ENCODE measurements around the gene CDIPT. TPM values are rescaled to one million over a fixed set of nuclear protein-coding genes. Genes with fewer than 3 reads are reported as not detected.

Gene CDIPT
- total and polyA plus RNA-seq, 2 of the 13 experiments (the other 11 are each of a cell fraction or from before 2014, with no cell fraction given), result 54.9 to 97.5 TPM

- TF ChIP-seq RERE (CRISPR knock-in tag; IDR thresholded peaks at IDR 0.05; ENCODE audit: low read depth), result no peak
- TF ChIP-seq MEIS1 (CRISPR knock-in tag; IDR thresholded peaks at IDR 0.05; ENCODE audit: borderline replicate concordance), result peak; percentile 89; the same call in 1 of the 2 replicates
- TF ChIP-seq ELK4 (CRISPR knock-in tag; IDR thresholded peaks at IDR 0.05; ENCODE audit: borderline replicate concordance), result no peak
- TF ChIP-seq CSRNP1 (CRISPR knock-in tag; IDR thresholded peaks at IDR 0.05), result peak; percentile 92; the same call in 1 of the 2 replicates
- TF ChIP-seq NR2F2 (IDR thresholded peaks at IDR 0.05; ENCODE audit: borderline replicate concordance, low read depth), result no peak
- TF ChIP-seq ELF1 (CRISPR knock-in tag; IDR thresholded peaks at IDR 0.05), result peak; percentile 95
- TF ChIP-seq TSC22D2 (CRISPR knock-in tag; IDR thresholded peaks at IDR 0.05; ENCODE audit: borderline replicate concordance), result 0 out of 2 replicates have a peak, but pooled peaks have one; percentile 69
- TF ChIP-seq TARDBP (CRISPR knock-in tag; IDR thresholded peaks at IDR 0.05), result peak; percentile 89
- TF ChIP-seq ZNF839 (CRISPR knock-in tag; IDR thresholded peaks at IDR 0.05; ENCODE audit: borderline replicate concordance), result no peak
- peak; percentile 94 for TF ChIP-seq DMAP1 (CRISPR knock-in tag; IDR thresholded peaks at IDR 0.05)
- TF ChIP-seq ZNF644 (CRISPR knock-in tag; IDR thresholded peaks at IDR 0.05; ENCODE audit: low read depth), result no peak
- peak; percentile 82 for TF ChIP-seq ZMYM4 (CRISPR knock-in tag; IDR thresholded peaks at IDR 0.05)
- TF ChIP-seq CCDC6 (CRISPR knock-in tag; IDR thresholded peaks at IDR 0.05), result no peak; the same call in 1 of the 2 replicates
- peak; percentile 51; the same call in 1 of the 2 replicates for TF ChIP-seq PPARG (CRISPR knock-in tag; conservative IDR thresholded peaks at IDR 0.05)
- no peak for TF ChIP-seq EZH2 (conservative IDR thresholded peaks at IDR 0.05; ENCODE audit: low read depth, low read length)
- TF ChIP-seq DR1 (CRISPR knock-in tag; IDR thresholded peaks at IDR 0.05), result peak; percentile 80
- peak; percentile 43; the same call in 1 of the 2 replicates for TF ChIP-seq ZNF766 (CRISPR knock-in tag; IDR thresholded peaks at IDR 0.05; ENCODE audit: borderline replicate concordance)
- peak; percentile 99 for TF ChIP-seq NAIF1 (CRISPR knock-in tag; IDR thresholded peaks at IDR 0.05; ENCODE audit: borderline replicate concordance)
- peak; percentile 46; the same call in 1 of the 2 replicates for TF ChIP-seq ATF3 (CRISPR knock-in tag; IDR thresholded peaks at IDR 0.05)
- no peak for TF ChIP-seq ZNF564 (CRISPR knock-in tag; IDR thresholded peaks at IDR 0.05)
- no peak for TF ChIP-seq RAD51 (IDR thresholded peaks at IDR 0.05; ENCODE audit: borderline replicate concordance)
Measured at GRCh38 chr16:29815793-29816693, 47.0 kb downstream of the CDIPT start, which contains the start of gene PAGR1 (continued).
